H1 (cell line): ENCODE measurements around the gene ARHGAP24. TPM values are rescaled to one million over a fixed set of nuclear protein-coding genes. Genes with fewer than 3 reads are reported as not detected.

Experiments used
- CTCF ChIA-PET: fragments of 300-600 bp; sonication (Branson Sonifier 250); formaldehyde crosslinking; loops from one replicate; lab custom pipeline; 2021; ENCODE audit not compliant: partially characterized antibody; lab: Charles Lee
- POLR2A ChIA-PET: fragments of 300-600 bp; sonication (Branson Sonifier 250); formaldehyde crosslinking; loops from one replicate; lab custom pipeline; 2021; ENCODE audit warnings: inconsistent platforms; ENCODE audit not compliant: partially characterized antibody; lab: Charles Lee
- DNase-seq, 2 experiments: peaks; one replicate each; pipeline versions ENCODE4 v3.0.0 to v3.0.0-alpha.2; 2010 to 2022; ENCODE audit warnings: low spot score in 2 of 2, low read depth in 1 of 2, mixed read lengths in 1 of 2
- FAIRE-seq: peaks from 2 replicates; lab custom pipeline; 2011; peaks lifted over from hg19 to GRCh38; lab: Jason Lieb, UNC
- H2AFZ ChIP-seq: 2 replicates; pipeline ENCODE4 v1.8.1; 2012; ENCODE audit warnings: low read length, inconsistent platforms
- H2AK5ac ChIP-seq: 2 replicates; pipeline ENCODE4 v1.6.1; 2013; ENCODE audit warnings: low read depth, low read length
- H2BK120ac ChIP-seq: replicated peaks from 2 replicates; pipeline ENCODE3; 2013; ENCODE audit warnings: low read depth, low read length, inconsistent platforms
- H2BK12ac ChIP-seq: 2 replicates; pipeline ENCODE4 v1.6.1; 2013; ENCODE audit warnings: low read depth, low read length
- H2BK15ac ChIP-seq: 2 replicates; pipeline ENCODE4 v1.6.1; 2013; ENCODE audit warnings: low read length
- H2BK20ac ChIP-seq: 2 replicates; pipeline ENCODE4 v1.6.1; 2013; ENCODE audit warnings: low read length
- H2BK5ac ChIP-seq: 2 replicates; pipeline ENCODE4 v1.6.1; 2013; ENCODE audit warnings: low read depth, low read length
- H3K14ac ChIP-seq: 2 replicates; pipeline ENCODE4 v1.6.1; 2013; ENCODE audit warnings: inconsistent platforms; ENCODE audit not compliant: insufficient read length
- H3K18ac ChIP-seq: 2 replicates; pipeline ENCODE4 v1.6.1; 2013; ENCODE audit warnings: low read length; ENCODE audit errors: extremely low read depth
- H3K23ac ChIP-seq: 2 replicates; pipeline ENCODE4 v1.6.1; 2013; ENCODE audit warnings: inconsistent platforms; ENCODE audit not compliant: insufficient read length
- H3K23me2 ChIP-seq: 2 replicates; pipeline ENCODE4 v1.6.1; 2013; ENCODE audit warnings: low read depth, low read length
- H3K27ac ChIP-seq: 2 replicates; pipeline ENCODE4 v1.6.1; 2011; ENCODE audit warnings: low read depth, low read length, inconsistent platforms
- H3K27me3 ChIP-seq, 4 experiments: replicated peaks in 1 of 4; 1 replicate in 1 of 4; 2 replicates in 3 of 4; pipeline versions ENCODE4 v1.6.1 to v1.8.1; 2011 to 2013; ENCODE audit warnings: low read length in 3 of 4, mild to moderate bottlenecking in 3 of 4, inconsistent platforms in 2 of 4, mixed read lengths in 2 of 4, moderate library complexity in 1 of 4; ENCODE audit not compliant: control insufficient read depth in 3 of 4, insufficient read depth in 3 of 4; ENCODE audit errors: extremely low read depth in 1 of 4
- H3K36me3 ChIP-seq, 4 experiments: 2 replicates each; pipeline versions ENCODE4 v1.6.1 to v1.8.1; 2011 to 2013; ENCODE audit warnings: mild to moderate bottlenecking in 4 of 4, low read length in 3 of 4, moderate library complexity in 2 of 4, control low read depth in 1 of 4, inconsistent platforms in 1 of 4; ENCODE audit not compliant: insufficient read depth in 4 of 4, control insufficient read depth in 2 of 4
- H3K4ac ChIP-seq: replicated peaks from 2 replicates; pipeline ENCODE3; 2013; ENCODE audit warnings: low read length, low read depth, mixed read lengths, inconsistent platforms; ENCODE audit not compliant: insufficient read length
- H3K4me1 ChIP-seq, 4 experiments: replicated peaks in 1 of 4; 1 replicate in 1 of 4; 2 replicates in 3 of 4; pipeline versions ENCODE4 v1.6.1 to v1.8.1; 2011 to 2013; ENCODE audit warnings: low read length in 3 of 4, inconsistent platforms in 2 of 4, mixed read lengths in 1 of 4; ENCODE audit not compliant: insufficient read depth in 4 of 4, control insufficient read depth in 3 of 4
- H3K4me2 ChIP-seq, 2 experiments: 2 replicates each; pipeline versions ENCODE4 v1.6.1 to v1.8.1; 2011 to 2013; ENCODE audit warnings: low read depth in 2 of 2, low read length in 2 of 2, control low read depth in 1 of 2, inconsistent platforms in 1 of 2, mild to moderate bottlenecking in 1 of 2; ENCODE audit not compliant: insufficient read depth in 1 of 2
- H3K4me3 ChIP-seq, 4 experiments: fragments of 200-600, 300-600 bp in 1 of 4; sonication (generic), shearing (Covaris generic), sonication (Bioruptor Twin) in 1 of 4; 2 replicates each; pipeline versions ENCODE4 v1.5.1 to v1.8.1; 2011 to 2016; ENCODE audit warnings: low read length in 4 of 4, low read depth in 3 of 4, control low read depth in 2 of 4, inconsistent platforms in 2 of 4, mild to moderate bottlenecking in 2 of 4, mixed read lengths in 1 of 4, moderate library complexity in 1 of 4; ENCODE audit not compliant: insufficient read depth in 2 of 4; ENCODE audit errors: extremely low read depth in 1 of 4
- H3K56ac ChIP-seq: replicated peaks from 2 replicates; pipeline ENCODE3; 2013; ENCODE audit warnings: low read depth, mild to moderate bottlenecking, mixed read lengths, low read length, inconsistent platforms; ENCODE audit not compliant: insufficient read length
- H3K79me1 ChIP-seq: 2 replicates; pipeline ENCODE4 v1.6.1; 2013; ENCODE audit warnings: low read depth, low read length, control low read depth
- H3K79me2 ChIP-seq, 2 experiments: 2 replicates each; pipeline versions ENCODE4 v1.6.1 to v1.8.1; 2012 to 2013; ENCODE audit warnings: low read length in 2 of 2, mild to moderate bottlenecking in 2 of 2, inconsistent platforms in 1 of 2; ENCODE audit not compliant: insufficient read depth in 2 of 2, control insufficient read depth in 1 of 2
- H3K9ac ChIP-seq, 4 experiments: replicated peaks in 1 of 4; 1 replicate in 1 of 4; 2 replicates in 3 of 4; pipeline versions ENCODE4 v1.6.1 to v1.8.1; 2011 to 2013; ENCODE audit warnings: low read depth in 3 of 4, low read length in 3 of 4, control low read depth in 2 of 4, mild to moderate bottlenecking in 2 of 4, moderate library complexity in 2 of 4, inconsistent platforms in 1 of 4; ENCODE audit errors: extremely low read depth in 1 of 4
- H3K9me3 ChIP-seq, 2 experiments: 2 replicates each; pipeline versions ENCODE4 v1.6.1 to v1.8.1; 2012 to 2013; ENCODE audit warnings: mild to moderate bottlenecking in 2 of 2, moderate library complexity in 2 of 2, control low read depth in 1 of 2, inconsistent platforms in 1 of 2, low read depth in 1 of 2, low read length in 1 of 2, mixed read lengths in 1 of 2; ENCODE audit not compliant: insufficient read depth in 2 of 2
- H4K20me1 ChIP-seq, 2 experiments: replicated peaks in 1 of 2; 2 replicates each; pipeline versions ENCODE3 to v1.8.1; 2011 to 2013; ENCODE audit warnings: inconsistent platforms in 2 of 2, low read length in 2 of 2, mild to moderate bottlenecking in 1 of 2; ENCODE audit not compliant: insufficient read depth in 2 of 2, control insufficient read depth in 1 of 2
- H4K5ac ChIP-seq: 2 replicates; pipeline ENCODE4 v1.6.1; 2013; ENCODE audit warnings: low read length, low read depth, mixed read lengths, inconsistent platforms; ENCODE audit not compliant: insufficient read length
- H4K8ac ChIP-seq: 2 replicates; pipeline ENCODE4 v1.8.0; 2013; ENCODE audit warnings: mild to moderate bottlenecking, moderate library complexity, low read length, inconsistent platforms; ENCODE audit not compliant: insufficient read depth; ENCODE audit errors: extremely low read depth
- H4K91ac ChIP-seq: replicated peaks from 2 replicates; pipeline ENCODE3; 2013; ENCODE audit warnings: low read length, mixed read lengths, inconsistent platforms; ENCODE audit not compliant: insufficient read length
- CTCF ChIP-seq, 3 experiments: IDR thresholded peaks; 1 replicate in 2 of 3; 2 replicates in 1 of 3; pipeline versions ENCODE4 v1.5.1 to v1.6.1; 2011; ENCODE audit warnings: low read length in 3 of 3, mild to moderate bottlenecking in 3 of 3, inconsistent platforms in 2 of 3, low read depth in 1 of 3, moderate library complexity in 1 of 3; ENCODE audit not compliant: insufficient read depth in 1 of 3; ENCODE audit errors: control extremely low read depth in 1 of 3
- RAD21 ChIP-seq, 2 experiments: IDR thresholded peaks in 1 of 2; conservative IDR thresholded peaks in 1 of 2; 2 replicates each; pipeline ENCODE4 v1.6.1; 2011; ENCODE audit warnings: low read depth in 2 of 2, low read length in 2 of 2, improper control_type of control experiment in 1 of 2, inconsistent platforms in 1 of 2, mild to moderate bottlenecking in 1 of 2, moderate library complexity in 1 of 2
- TAF7 ChIP-seq: optimal IDR thresholded peaks from 2 replicates; pipeline ENCODE3; 2011; ENCODE audit warnings: low read depth, mild to moderate bottlenecking, inconsistent platforms, low read length, moderate library complexity, borderline replicate concordance
- WGBS, 2 experiments: shearing (Covaris generic) in 1 of 2; methylation state at CpG; one replicate each; pipeline versions ENCODE4 v1.1.6 to v1.1.7; 2013 to 2015; ENCODE audit warnings: low lambda C conversion rate in 2 of 2, mixed read lengths in 2 of 2, inconsistent platforms in 1 of 2, low coverage in 1 of 2, missing lambda C conversion rate in 1 of 2; ENCODE audit not compliant: insufficient replicate concordance in 2 of 2, insufficient coverage in 1 of 2, insufficient read length in 1 of 2; ENCODE audit errors: extremely low coverage in 1 of 2, missing lambda C conversion rate in 1 of 2; 5-methylcytosine and 5-hydroxymethylcytosine counted together
- polyA plus RNA-seq, 7 experiments: library from polyadenylated mRNA; depleted of rRNA in 3 of 7; stranded (reverse) in 5 of 7; unstranded in 2 of 7; fragments of >200 nt in 5 of 7; fragments of 200-250 nt in 2 of 7; gene quantifications; 1 replicate in 5 of 7; 2 replicates in 1 of 7; 4 replicates in 1 of 7; pipeline versions ENCODE4 v1.2.1 to v1.2.3, GENCODE V29; 2011 to 2013; ENCODE audit warnings: missing spikeins in 2 of 7, mixed read lengths in 2 of 7
- total RNA-seq: library from RNA; stranded (reverse); fragmentation: NEBNext Ultra II Directional; extraction: Animal tissue kit (Norgen Biotek cat#: 25700); gene quantifications from 2 replicates; pipeline ENCODE4 v1.2.1, GENCODE V29; 2021

ARHGAP24 gene
- total and polyA plus RNA-seq, 2 of the 8 experiments (the other 6 are each of a cell fraction or from before 2014, with no cell fraction given), result 0.08 to 0.50 TPM

GRCh38 chr4:85747882-85748491 is 273.0 kb downstream of the ARHGAP24 start:
- H3K27ac ChIP-seq, result no peak overlapping the region
- peak; percentile 96 for FAIRE-seq

More at GRCh38 chr4:85747882-85748491, 273.0 kb downstream of the ARHGAP24 start:
- Histone ChIP-seq H2AFZ (no peak overlapping the region), H3K56ac (no peak overlapping the region), H3K18ac (no peak overlapping the region), H3K36me3 (no peaks in the 10 kb centered on the region), H3K27me3 (no peaks in the 10 kb centered on the region), H4K20me1 (no peaks in the 10 kb centered on the region), H4K5ac (no peak overlapping the region), H3K4me2 (no peak overlapping the region), H4K91ac (no peak overlapping the region), H3K9ac (no peak overlapping the region), H2BK12ac (no peak overlapping the region), H3K23ac (no peak overlapping the region), H2BK20ac (no peak overlapping the region), H3K4me3 (no peak overlapping the region), H3K9me3 (no peaks in the 10 kb centered on the region), H3K14ac (no peak overlapping the region), H2BK5ac (no peak overlapping the region), H3K79me1 (no peaks in the 10 kb centered on the region), H4K8ac (no peak overlapping the region), H2BK120ac (no peak overlapping the region), H3K4me1 (no peaks in the 10 kb centered on the region), H3K79me2 (no peaks in the 10 kb centered on the region), H3K4ac (no peak overlapping the region), H3K23me2 (no peaks in the 10 kb centered on the region), H2BK15ac (no peak overlapping the region), H2AK5ac (no peak overlapping the region)
- 53% methylated on average over 3 of the region's 3 CpGs; no CpG with 5 or more reads in 1 of the 2 experiments for WGBS, 2 experiments
- peak in 2 of 3 experiments; percentile 56 to 79; a peak in 2 of 4 replicates for TF ChIP-seq CTCF (IDR thresholded peaks at IDR 0.05; ENCODE audit: control extremely low read depth in 1 of 3, insufficient read depth in 1 of 3, low read depth in 1 of 3, low read length in 3 of 3)
- no peak for TF ChIP-seq TAF7
- peak; percentile 88 to 89 for TF ChIP-seq RAD21 (IDR thresholded peaks at IDR 0.05 in 1 of 2, conservative IDR thresholded peaks at IDR 0.05 in 1 of 2; ENCODE audit: low read depth in 2 of 2, low read length in 2 of 2)
- no peak for DNase-seq
- POLR2A ChIA-PET, result no interaction called here
- CTCF ChIA-PET, result interaction anchor here (0.6 to 3.0 kb wide), 39 partner anchors 9 to 665 kb away, joined by 3 to 16 read pairs (median 4); no protein-coding TSS in a partner anchor
